Ovary (tissue), 9 donors: ENCODE data around the gene CENPS. TPM values are rescaled to one million over a fixed set of nuclear protein-coding genes. Genes with fewer than 3 reads are reported as not detected.
"Not testable (repeated sequence)": the region's sequence is repeated elsewhere in the genome, so short reads cannot be mapped to it uniquely, and the experiment has no call there.

Source experiments
- DNase-seq, 5 donors: peaks; one replicate each; pipeline ENCODE4 v3.0.0-alpha.2; 2019 to 2020
- H3K27ac ChIP-seq, 2 donors: fragments of 200-600 bp; one replicate each; pipeline versions ENCODE4 v1.5.1 to v1.8.0; 2019 to 2022
- H3K27me3 ChIP-seq: fragments of 200-600 bp; one replicate; pipeline ENCODE4 v1.8.0; 2022
- H3K36me3 ChIP-seq: fragments of 200-600 bp; sonication (generic); one replicate; pipeline ENCODE4 v1.5.1; 2019
- H3K4me1 ChIP-seq: one replicate; pipeline ENCODE4 v1.8.1; 2013; ENCODE audit warnings: mild to moderate bottlenecking, moderate library complexity; ENCODE audit not compliant: insufficient read depth
- H3K4me3 ChIP-seq: fragments of 200-600 bp; sonication (generic); one replicate; pipeline ENCODE4 v1.5.1; 2017
- H3K9me3 ChIP-seq, 2 donors: fragments of 200-600 bp in 1 of 2; sonication (generic) in 1 of 2; one replicate each; pipeline versions ENCODE4 v1.5.1 to v1.8.1; 2013 to 2019; ENCODE audit warnings: mild to moderate bottlenecking in 1 of 2, moderate library complexity in 1 of 2
- EP300 ChIP-seq: sonication (generic); formaldehyde crosslinking; IDR thresholded peaks from one replicate; pipeline ENCODE4 v1.6.1; 2017; ENCODE audit warnings: antibody characterized with exemption
- POLR2A ChIP-seq: fragments of 450-650 bp; IDR thresholded peaks from one replicate; pipeline ENCODE4 v1.6.1; 2017; ENCODE audit warnings: antibody characterized with exemption, mild to moderate bottlenecking, moderate library complexity
- WGBS, 3 donors: extraction: QIAGEN DNeasy Blood & Tissue Kit in 1 of 3; methylation state at CpG; one replicate each; pipeline versions ENCODE4 v1.1.5 to v1.1.7; 2013 to 2017; 5-methylcytosine and 5-hydroxymethylcytosine counted together
- intact Hi-C, 4 donors: fragments of 100-400 bp; cut with DNase I; formaldehyde crosslinking; loops; one replicate each; pipeline versions ENCODE4 v1.11.0 to v1.15.1; 2022 to 2023
- polyA plus RNA-seq, 2 donors: library from polyadenylated mRNA; stranded (reverse); fragments of 200-250 nt in 1 of 2; fragments of 350-450 nt in 1 of 2; fragmentation: Illumina TruSeq in 1 of 2; extraction: RNeasy Lipid Tissue Mini Kit (QIAGEN cat#74804) in 1 of 2; gene quantifications; one replicate each; pipeline ENCODE4 v1.2.3, GENCODE V29; 2013 to 2014
- total RNA-seq, 7 donors: library from RNA; depleted of rRNA in 2 of 7; stranded (reverse); fragments of >200 nt in 2 of 7; fragmentation: NEBNext Ultra II Directional in 3 of 7; extraction: Animal tissue kit (Norgen Biotek cat#: 25700) in 3 of 7; gene quantifications; one replicate each; pipeline versions ENCODE4 v1.1.0 to v1.2.4, GENCODE V29; 2016 to 2023
- TF ChIP-seq, protein P1 (sequence below), 3 donors: fragments of 450-650 bp in 2 of 3; fragments of 200-600 bp in 1 of 3; IDR thresholded peaks; one replicate each; pipeline versions ENCODE4 v1.5.1 to v1.8.0; 2016 to 2022; ENCODE audit warnings: antibody characterized with exemption in 3 of 3, mild to moderate bottlenecking in 1 of 3
- donor health status: DM: no; HTN: no; CAD: no; lungs with moderate emphysema.
- donor health status: DM: no; HTN: no; CAD: no.
- donor health status: Bipolar disorder and iron deficiency.
- donor health status: DM: yes; HTN: yes; CAD: no.
- donor health status: DM: no; HTN: no; CAD: no.
- donor health status: DM: yes; HTN: yes; CAD: no.

Gene CENPS
- total and polyA plus RNA-seq, 9 donors, result 1.5 to 13.6 (median 10.3) TPM

DNA sequence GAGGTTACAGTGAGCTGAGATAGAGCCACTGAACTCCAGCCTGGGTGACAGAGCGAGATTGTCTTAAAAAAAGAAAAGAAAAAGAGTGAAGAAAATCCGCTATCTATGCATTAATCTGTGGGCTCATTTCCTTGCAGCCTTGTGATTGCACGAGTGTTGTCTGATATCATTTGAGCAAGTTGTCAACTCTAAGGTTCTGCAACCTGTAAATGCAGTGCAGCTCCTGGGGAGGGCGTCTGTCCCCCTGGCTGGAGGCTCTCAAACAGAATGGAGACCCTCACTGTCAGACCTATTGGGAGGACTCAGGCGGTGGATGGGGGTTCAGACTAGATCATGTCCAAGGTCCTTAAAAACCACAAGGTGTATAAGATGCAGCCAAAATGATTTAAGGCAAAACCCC, 25.8 kb downstream of the CENPS start:
- no peaks in the 10 kb centered on the region for H3K4me1 ChIP-seq
- 86 to 88% (median 87%) methylated on average over 5 of the region's 5 CpGs for WGBS, 3 donors
- intact Hi-C loops, result no loop called here

DNA sequence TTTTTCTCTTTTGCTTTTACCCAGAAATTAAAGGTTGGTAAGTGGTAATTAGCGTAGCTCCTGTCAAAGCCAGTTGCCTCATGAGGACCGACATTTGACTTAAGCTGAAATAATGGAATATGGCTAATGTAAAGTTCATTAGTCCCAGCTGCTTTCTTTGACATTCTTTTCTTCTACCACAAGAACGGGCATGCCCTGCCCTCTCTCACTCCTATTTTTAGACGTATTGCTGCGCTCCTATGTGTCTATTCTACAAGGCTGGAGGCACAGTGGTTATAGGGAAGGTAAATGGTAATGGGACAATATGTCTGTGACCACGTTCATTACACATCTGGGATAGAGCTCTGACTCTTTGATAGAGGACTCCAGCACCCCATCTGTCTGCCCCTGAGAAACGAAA, 26.4 kb downstream of the CENPS start:
- H3K9me3 ChIP-seq, result no peaks in the 10 kb centered on the region
- no peak overlapping the region for H3K4me3 ChIP-seq
- WGBS, 3 donors, result 80 to 81% (median 80%) methylated on average over 7 of the region's 7 CpGs
- intact Hi-C loops, result no loop called here
- H3K27me3 ChIP-seq, result no peaks in the 10 kb centered on the region
- H3K4me1 ChIP-seq, result no peaks in the 10 kb centered on the region
- no peak overlapping the region for H3K27ac ChIP-seq
- H3K36me3 ChIP-seq, result no peaks in the 10 kb centered on the region
- TF ChIP-seq EP300 (no peak), POLR2A (no peak)
- TF ChIP-seq, protein P1, sequence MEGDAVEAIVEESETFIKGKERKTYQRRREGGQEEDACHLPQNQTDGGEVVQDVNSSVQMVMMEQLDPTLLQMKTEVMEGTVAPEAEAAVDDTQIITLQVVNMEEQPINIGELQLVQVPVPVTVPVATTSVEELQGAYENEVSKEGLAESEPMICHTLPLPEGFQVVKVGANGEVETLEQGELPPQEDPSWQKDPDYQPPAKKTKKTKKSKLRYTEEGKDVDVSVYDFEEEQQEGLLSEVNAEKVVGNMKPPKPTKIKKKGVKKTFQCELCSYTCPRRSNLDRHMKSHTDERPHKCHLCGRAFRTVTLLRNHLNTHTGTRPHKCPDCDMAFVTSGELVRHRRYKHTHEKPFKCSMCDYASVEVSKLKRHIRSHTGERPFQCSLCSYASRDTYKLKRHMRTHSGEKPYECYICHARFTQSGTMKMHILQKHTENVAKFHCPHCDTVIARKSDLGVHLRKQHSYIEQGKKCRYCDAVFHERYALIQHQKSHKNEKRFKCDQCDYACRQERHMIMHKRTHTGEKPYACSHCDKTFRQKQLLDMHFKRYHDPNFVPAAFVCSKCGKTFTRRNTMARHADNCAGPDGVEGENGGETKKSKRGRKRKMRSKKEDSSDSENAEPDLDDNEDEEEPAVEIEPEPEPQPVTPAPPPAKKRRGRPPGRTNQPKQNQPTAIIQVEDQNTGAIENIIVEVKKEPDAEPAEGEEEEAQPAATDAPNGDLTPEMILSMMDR (IDR thresholded peaks at IDR 0.05), result no peak
- no peak for DNase-seq

More for the DNA sequence above, 25.8 kb downstream of the CENPS start:
- DNase-seq, result no peak
- Histone ChIP-seq H3K27ac (no peak overlapping the region), H3K27me3 (no peaks in the 10 kb centered on the region), H3K9me3 (no peaks in the 10 kb centered on the region), H3K36me3 (no peaks in the 10 kb centered on the region), H3K4me3 (no peak overlapping the region)
- TF ChIP-seq, protein P1 (IDR thresholded peaks at IDR 0.05), result no peak
- no peak for TF ChIP-seq POLR2A
- TF ChIP-seq EP300, result no peak

GRCh38 chr1:10457462-10457861, 27.2 kb downstream of the CENPS start:
- H3K27ac ChIP-seq, H3K9me3 ChIP-seq, intact Hi-C loops, DNase-seq, H3K36me3 ChIP-seq, H3K4me1 ChIP-seq, H3K27me3 ChIP-seq, H3K4me3 ChIP-seq: not testable (repeated sequence)
- WGBS, 3 donors, result 52 to 59% (median 59%) methylated on average over 7 of the region's 7 CpGs

- TF ChIP-seq, protein P1 (IDR thresholded peaks at IDR 0.05), result no peak
- no peak for TF ChIP-seq POLR2A
- no peak for TF ChIP-seq EP300
- 41 to 53% (median 42%) methylated on average over 9 of the region's 9 CpGs for WGBS, 3 donors
- no peaks in the 10 kb centered on the region for H3K9me3 ChIP-seq
- no peak overlapping the region for H3K27ac ChIP-seq
- no peaks in the 10 kb centered on the region for H3K4me1 ChIP-seq
- no peaks in the 10 kb centered on the region for H3K36me3 ChIP-seq
- intact Hi-C loops, result no loop called here
- no peaks in the 10 kb centered on the region for H3K27me3 ChIP-seq
- no peak overlapping the region for H3K4me3 ChIP-seq
- DNase-seq, result no peak
These were observed 27.6 kb downstream of the CENPS start for GRCh38 chr1:10457875-10458274.

GRCh38 chr1:10459184-10459583, 29.0 kb downstream of the CENPS start:
- TF ChIP-seq EP300, result no peak
- TF ChIP-seq, protein P1 (IDR thresholded peaks at IDR 0.05), result no peak
- TF ChIP-seq POLR2A, result no peak
- Histone ChIP-seq H3K9me3 (no peaks in the 10 kb centered on the region), H3K36me3 (no peaks in the 10 kb centered on the region), H3K4me1 (no peaks in the 10 kb centered on the region), H3K27ac (no peak overlapping the region), H3K27me3 (no peaks in the 10 kb centered on the region), H3K4me3 (no peak overlapping the region)
- DNase-seq, result no peak
- 26 to 35% (median 29%) methylated on average over 3 of the region's 3 CpGs for WGBS, 3 donors
- intact Hi-C loops, result no loop called here
